B cell (primary cell): ENCODE results near the gene COPB1. TPM values are rescaled to one million over a fixed set of nuclear protein-coding genes. Genes with fewer than 3 reads are reported as not detected.

Experiments
- ATAC-seq: fragments of 200-7000 bp; cut with Tn5 transposase; one replicate; pipeline ENCODE4 v1.10.0; 2021; ENCODE audit warnings: low read depth, mild to moderate bottlenecking, moderate number of reproducible peaks, moderate library complexity
- CTCF ChIA-PET: fragments of 350-600 bp; sonication (Branson Sonifier 250); formaldehyde crosslinking; loops from one replicate; lab custom pipeline; 2021; ENCODE audit warnings: antibody characterized with exemption, inconsistent platforms; lab: Charles Lee
- POLR2A ChIA-PET: fragments of 350-600 bp; sonication (Branson Sonifier 250); formaldehyde crosslinking; loops from one replicate; lab custom pipeline; 2021; ENCODE audit warnings: antibody characterized with exemption; lab: Charles Lee
- DNase-seq: peaks from one replicate; pipeline ENCODE4 v3.0.0; 2013
- H2AFZ ChIP-seq: 2 replicates; pipeline ENCODE4 v1.6.1; 2012; ENCODE audit warnings: mild to moderate bottlenecking, low read depth, low read length; ENCODE audit not compliant: insufficient read depth, poor library complexity, severe bottlenecking
- H3K27ac ChIP-seq, 2 donors: 1 replicate in 1 of 2; 2 replicates in 1 of 2; pipeline ENCODE4 v1.5.1; 2012 to 2013; ENCODE audit warnings: low read length in 2 of 2, mild to moderate bottlenecking in 2 of 2, moderate library complexity in 1 of 2
- H3K27me3 ChIP-seq, 4 experiments: fragments of 200-600 bp in 1 of 4; sonication (generic) in 1 of 4; replicated peaks in 1 of 4; 1 replicate in 2 of 4; 2 replicates in 2 of 4; pipeline versions ENCODE4 v1.6.1 to v1.7.0; 2013 to 2016; ENCODE audit warnings: low read length in 3 of 4, mild to moderate bottlenecking in 2 of 4, mixed read lengths in 1 of 4, moderate library complexity in 1 of 4; ENCODE audit not compliant: insufficient read depth in 4 of 4, control insufficient read depth in 3 of 4; ENCODE audit errors: control extremely low read depth in 1 of 4
- H3K36me3 ChIP-seq, 2 experiments: replicated peaks in 1 of 2; 1 replicate in 1 of 2; 2 replicates in 1 of 2; pipeline versions ENCODE4 v1.6.1 to v1.7.1; 2013; ENCODE audit warnings: low read length in 1 of 2; ENCODE audit not compliant: insufficient read depth in 2 of 2, control insufficient read depth in 1 of 2; ENCODE audit errors: control extremely low read depth in 1 of 2, extremely low read depth in 1 of 2
- H3K4me1 ChIP-seq, 2 donors: fragments of 200-600 bp in 1 of 2; sonication (generic) in 1 of 2; 1 replicate in 1 of 2; 2 replicates in 1 of 2; pipeline versions ENCODE4 v1.5.1 to v1.6.1; 2013 to 2017; ENCODE audit warnings: low read length in 2 of 2; ENCODE audit not compliant: control insufficient read depth in 2 of 2, insufficient read depth in 2 of 2
- H3K4me2 ChIP-seq: replicated peaks from 2 replicates; pipeline ENCODE3; 2012; ENCODE audit warnings: mild to moderate bottlenecking, low read depth, low read length; ENCODE audit not compliant: poor library complexity, severe bottlenecking
- H3K4me3 ChIP-seq, 5 experiments: fragments of 200-600 bp in 1 of 5; sonication (generic) in 1 of 5; 1 replicate in 3 of 5; 2 replicates in 2 of 5; pipeline versions ENCODE4 v1.5.1 to v1.7.0; 2011 to 2016; ENCODE audit warnings: low read length in 4 of 5, mild to moderate bottlenecking in 4 of 5, low read depth in 2 of 5, control low read depth in 1 of 5, moderate library complexity in 1 of 5; ENCODE audit not compliant: insufficient read depth in 1 of 5; ENCODE audit errors: control extremely low read depth in 1 of 5, extremely low read depth in 1 of 5
- H3K79me2 ChIP-seq: fragments of 200-600 bp; sonication (generic); one replicate; pipeline ENCODE4 v1.6.0; 2016; ENCODE audit warnings: low read length; ENCODE audit not compliant: control insufficient read depth, insufficient read depth
- H3K9ac ChIP-seq: fragments of 200-600 bp; sonication (generic); 2 replicates; pipeline ENCODE4 v1.6.1; 2017; ENCODE audit warnings: mild to moderate bottlenecking, low read length, moderate library complexity
- H3K9me3 ChIP-seq, 3 donors: one replicate each; pipeline versions ENCODE4 v1.6.1 to v1.7.1; 2013; ENCODE audit warnings: low read length in 2 of 3; ENCODE audit not compliant: control insufficient read depth in 2 of 3, insufficient read depth in 1 of 3; ENCODE audit errors: control extremely low read depth in 1 of 3
- H4K20me1 ChIP-seq: 2 replicates; pipeline ENCODE4 v1.6.0; 2012; ENCODE audit warnings: mild to moderate bottlenecking, low read length; ENCODE audit not compliant: insufficient read depth, control insufficient read depth, poor library complexity, severe bottlenecking
- H3K27ac Mint-ChIP-seq: one replicate; pipeline ENCODE4 v1.8.0; 2021; ENCODE audit warnings: mixed read lengths
- H3K27me3 Mint-ChIP-seq: one replicate; pipeline ENCODE4 v1.8.0; 2021; ENCODE audit warnings: mixed read lengths
- H3K4me1 Mint-ChIP-seq: one replicate; pipeline ENCODE4 v1.8.0; 2021; ENCODE audit warnings: mixed read lengths
- H3K4me3 Mint-ChIP-seq: one replicate; pipeline ENCODE4 v1.8.0; 2021; ENCODE audit warnings: mixed read lengths
- H3K9me3 Mint-ChIP-seq: one replicate; pipeline ENCODE4 v1.8.0; 2022; ENCODE audit warnings: mixed read lengths; ENCODE audit not compliant: insufficient read depth
- CTCF ChIP-seq: fragments of 200-600 bp; IDR thresholded peaks from one replicate; pipeline ENCODE4 v1.8.0; 2022; ENCODE audit warnings: antibody characterized with exemption, mild to moderate bottlenecking
- EZH2 ChIP-seq: IDR thresholded peaks from 2 replicates; pipeline ENCODE4 v1.6.1; 2012; ENCODE audit warnings: borderline replicate concordance, low read depth, mild to moderate bottlenecking, moderate library complexity, low read length; ENCODE audit not compliant: insufficient read depth, poor library complexity, severe bottlenecking
- WGBS: methylation state at CpG from one replicate; pipeline ENCODE4 v1.1.5; 2013; ENCODE audit warnings: missing lambda C conversion rate; ENCODE audit not compliant: insufficient coverage; 5-methylcytosine and 5-hydroxymethylcytosine counted together
- intact Hi-C: fragments of 100-400 bp; cut with micrococcal nuclease; formaldehyde crosslinking; loops from one replicate; pipeline ENCODE4 v1.10.0; 2022
- polyA plus RNA-seq: library from polyadenylated mRNA; depleted of rRNA; stranded (reverse); fragments of >200 nt; gene quantifications from 2 replicates; pipeline ENCODE4 v1.2.3, GENCODE V29; 2012
- total RNA-seq, 2 donors: library from RNA; stranded (reverse); fragments of 120-200 nt in 1 of 2; gene quantifications; 1 replicate in 1 of 2; 2 replicates in 1 of 2; pipeline versions ENCODE4 v1.2.3 to v1.2.4, GENCODE V29; 2013 to 2022

The COPB1 gene
- total and polyA plus RNA-seq, 2 donors (not counting 1 experiment from before 2014, with no cell fraction given), result 32.0 to 80.2 TPM

- Histone ChIP-seq H3K79me2 (peaks cover 5% of the 10 kb centered on the region), H3K9me3 (no peaks in the 10 kb centered on the region), H3K4me2 (peak overlapping the region; percentile 13), H3K4me1 (peaks cover 8 to 17% of the 10 kb centered on the region in 2 donors), H3K27me3 (peaks cover 0 to 3% (median 0%) of the 10 kb centered on the region in 4 experiments), H3K4me3 (no peak overlapping the region), H4K20me1 (no peaks in the 10 kb centered on the region), H2AFZ (no peak overlapping the region), H3K27ac (no peak overlapping the region), H3K36me3 (no peaks in the 10 kb centered on the region), H3K9ac (no peak overlapping the region)
- POLR2A ChIA-PET, result interaction anchor here (0.6 kb wide), 1 partner anchor 32 kb away, joined by 4 read pairs; no protein-coding TSS in a partner anchor
- intact Hi-C loops, result no loop called here
- TF ChIP-seq EZH2 (no peak), CTCF (no peak)
- WGBS, result no CpG with 5 or more reads among the region's 2 CpGs
- CTCF ChIA-PET, result interaction anchor here (0.5 to 1.9 kb wide), 5 partner anchors 30 to 169 kb away, joined by 3 to 14 read pairs (median 5); no protein-coding TSS in a partner anchor
- Mint-ChIP-seq H3K27ac (no peak overlapping the region), H3K9me3 (no peaks in the 10 kb centered on the region), H3K4me1 (peaks cover 4% of the 10 kb centered on the region), H3K27me3 (no peaks in the 10 kb centered on the region), H3K4me3 (no peak overlapping the region)
- ATAC-seq (no peak), DNase-seq (no peak)
These were observed 76.8 kb downstream of the COPB1 start for GRCh38 chr11:14422814-14423182.

- WGBS, result 34% methylated on average over 12 of the region's 15 CpGs
- Mint-ChIP-seq H3K9me3 (no peaks in the 10 kb centered on the region), H3K27ac (no peak overlapping the region), H3K4me3 (no peak overlapping the region), H3K27me3 (no peaks in the 10 kb centered on the region), H3K4me1 (peaks cover 4% of the 10 kb centered on the region)
- no peaks in the 10 kb centered on the region for H3K9me3 ChIP-seq
- intact Hi-C loops, result no loop called here
- TF ChIP-seq EZH2 (no peak), CTCF (no peak)
- peaks cover 5% of the 10 kb centered on the region for H3K79me2 ChIP-seq
- no peak overlapping the region for H3K9ac ChIP-seq
- no peak overlapping the region for H3K27ac ChIP-seq
- DNase-seq (no peak), ATAC-seq (no peak)
- peaks cover 8 to 17% of the 10 kb centered on the region in 2 donors for H3K4me1 ChIP-seq
- H3K4me2 ChIP-seq, result peak overlapping the region; percentile 13
- H2AFZ ChIP-seq, result no peak overlapping the region
- no peak overlapping the region for H3K4me3 ChIP-seq
- peaks cover 0 to 3% (median 0%) of the 10 kb centered on the region in 4 experiments for H3K27me3 ChIP-seq
- ChIA-PET CTCF (interaction anchor here (0.5 to 1.9 kb wide), 7 partner anchors 10 to 169 kb away, joined by 3 to 14 read pairs (median 4); no protein-coding TSS in a partner anchor), POLR2A (interaction anchor here (0.6 kb wide), 1 partner anchor 32 kb away, joined by 4 read pairs; no protein-coding TSS in a partner anchor)
- H4K20me1 ChIP-seq, result no peaks in the 10 kb centered on the region
- no peaks in the 10 kb centered on the region for H3K36me3 ChIP-seq
These were observed 77.4 kb downstream of the COPB1 start for GRCh38 chr11:14422052-14422813.
